HL-60/S4 (cell line): Measurements from ENCODE around the gene SPIN2A.
"Not testable (repeated sequence)": the region's sequence is repeated elsewhere in the genome, so short reads cannot be mapped to it uniquely, and the experiment has no call there.

Experiments used
- in situ Hi-C: fragments of 300-500 bp; cut with MboI; formaldehyde crosslinking; loops from 2 replicates; pipeline ENCODE4 v1.14.3; 2022; ENCODE audit warnings: low sequenced_read_pairs

Gene SPIN2A

GRCh38 chrX:57137073-57137472 lies at the start of gene SPIN2A:
Gene SPIN2A, minus strand, starts transcription at chrX:57137397. Its CDS starts 800 bp downstream, at chrX:57136597.
- in situ Hi-C loops, result not testable (repeated sequence)

GRCh38 chrX:57178605-57179004 lies 41.4 kb upstream of the SPIN2A start:
- in situ Hi-C loops, result no loop called here

- in situ Hi-C loops, result no loop called here
Measured at GRCh38 chrX:57177070-57177469, 39.9 kb upstream of the SPIN2A start.

GRCh38 chrX:57172544-57172943 lies 35.3 kb upstream of the SPIN2A start:
- in situ Hi-C loops, result no loop called here

- in situ Hi-C loops, result no loop called here
Measured at GRCh38 chrX:57156397-57157049, 19.3 kb upstream of the SPIN2A start.

- in situ Hi-C loops, result no loop called here
Measured at GRCh38 chrX:57155171-57155570, 18.0 kb upstream of the SPIN2A start.

- in situ Hi-C loops, result not testable (repeated sequence)
Measured at GRCh38 chrX:57152222-57152621, 15.0 kb upstream of the SPIN2A start.

- in situ Hi-C loops, result no loop called here
Measured at GRCh38 chrX:57138674-57139073, 1.5 kb upstream of the SPIN2A start.

GRCh38 chrX:57137501-57137900 lies 304 bp upstream of the SPIN2A start:
- in situ Hi-C loops, result no loop called here

- in situ Hi-C loops, result not testable (repeated sequence)
Measured at GRCh38 chrX:57136589-57136988, 608 bp downstream of the SPIN2A start.

GRCh38 chrX:57135287-57135686 lies 1.9 kb downstream of the SPIN2A start:
- in situ Hi-C loops, result no loop called here

GRCh38 chrX:57134702-57135101 lies 2.5 kb downstream of the SPIN2A start:
- in situ Hi-C loops, result no loop called here

GRCh38 chrX:57133706-57134105 lies 3.5 kb downstream of the SPIN2A start:
- in situ Hi-C loops, result no loop called here

- in situ Hi-C loops, result not testable (repeated sequence)
Measured at GRCh38 chrX:57133284-57133683, 3.9 kb downstream of the SPIN2A start.

GRCh38 chrX:57132046-57132445 lies 5.2 kb downstream of the SPIN2A start:
- in situ Hi-C loops, result no loop called here

- in situ Hi-C loops, result no loop called here
Measured at GRCh38 chrX:57121816-57122215, 15.4 kb downstream of the SPIN2A start.

GRCh38 chrX:57121162-57121755 lies 15.9 kb downstream of the SPIN2A start, which contains the start of gene SPIN2B:
Gene SPIN2B, minus strand, starts transcription at chrX:57121548.
- in situ Hi-C loops, result no loop called here

GRCh38 chrX:57120619-57121161 lies 16.5 kb downstream of the SPIN2A start:
- in situ Hi-C loops, result not testable (repeated sequence)

GRCh38 chrX:57119416-57119815 lies 17.8 kb downstream of the SPIN2A start:
- in situ Hi-C loops, result no loop called here

GRCh38 chrX:57117566-57117965 lies 19.6 kb downstream of the SPIN2A start:
- in situ Hi-C loops, result not testable (repeated sequence)

GRCh38 chrX:57104921-57105398 lies 32.2 kb downstream of the SPIN2A start:
- in situ Hi-C loops, result no loop called here

GRCh38 chrX:57104406-57104805 lies 32.8 kb downstream of the SPIN2A start:
- in situ Hi-C loops, result no loop called here
